Measurements from ENCODE around the gene B4GALNT1. TPM values are rescaled to one million over a fixed set of nuclear protein-coding genes. Genes with fewer than 3 reads are reported as not detected.

Gene B4GALNT1
- total RNA-seq, 4 donors from 2014 or later = 0.19 to 1.7 (median 0.26) TPM

DNA sequence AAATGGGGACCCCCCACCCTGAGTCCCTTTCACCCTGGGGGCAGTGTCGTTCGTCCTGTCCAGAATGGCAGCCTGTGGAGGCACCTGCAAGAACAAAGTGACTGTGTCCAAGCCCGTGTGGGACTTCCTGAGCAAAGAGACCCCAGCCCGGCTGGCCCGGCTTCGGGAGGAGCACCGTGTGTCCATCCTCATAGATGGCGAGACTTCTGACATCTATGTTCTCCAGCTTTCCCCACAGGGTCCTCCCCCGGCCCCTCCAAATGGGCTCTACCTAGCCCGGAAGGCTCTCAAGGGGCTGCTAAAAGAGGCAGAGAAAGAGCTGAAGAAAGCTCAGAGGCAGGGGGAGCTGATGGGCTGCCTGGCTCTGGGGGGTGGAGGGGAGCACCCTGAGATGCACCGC is 26.2 kb downstream of the B4GALNT1 start:
- no peak overlapping the region for H3K4me3 ChIP-seq (ENCODE audit: low read depth, poor library complexity, severe bottlenecking)
- WGBS, 2 donors = 89 to 94% methylated on average over 10 to 11 of the region's 11 CpGs
- intact Hi-C loops (cut with DNase I; ENCODE audit: low total_unique reads) = no loop called here
- TF ChIP-seq, protein P1, sequence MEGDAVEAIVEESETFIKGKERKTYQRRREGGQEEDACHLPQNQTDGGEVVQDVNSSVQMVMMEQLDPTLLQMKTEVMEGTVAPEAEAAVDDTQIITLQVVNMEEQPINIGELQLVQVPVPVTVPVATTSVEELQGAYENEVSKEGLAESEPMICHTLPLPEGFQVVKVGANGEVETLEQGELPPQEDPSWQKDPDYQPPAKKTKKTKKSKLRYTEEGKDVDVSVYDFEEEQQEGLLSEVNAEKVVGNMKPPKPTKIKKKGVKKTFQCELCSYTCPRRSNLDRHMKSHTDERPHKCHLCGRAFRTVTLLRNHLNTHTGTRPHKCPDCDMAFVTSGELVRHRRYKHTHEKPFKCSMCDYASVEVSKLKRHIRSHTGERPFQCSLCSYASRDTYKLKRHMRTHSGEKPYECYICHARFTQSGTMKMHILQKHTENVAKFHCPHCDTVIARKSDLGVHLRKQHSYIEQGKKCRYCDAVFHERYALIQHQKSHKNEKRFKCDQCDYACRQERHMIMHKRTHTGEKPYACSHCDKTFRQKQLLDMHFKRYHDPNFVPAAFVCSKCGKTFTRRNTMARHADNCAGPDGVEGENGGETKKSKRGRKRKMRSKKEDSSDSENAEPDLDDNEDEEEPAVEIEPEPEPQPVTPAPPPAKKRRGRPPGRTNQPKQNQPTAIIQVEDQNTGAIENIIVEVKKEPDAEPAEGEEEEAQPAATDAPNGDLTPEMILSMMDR (IDR thresholded peaks at IDR 0.05) = no peak
- TF ChIP-seq POLR2A (IDR thresholded peaks at IDR 0.05) = no peak
- no peak for DNase-seq (ENCODE audit: low spot score in 2 of 2)

DNA sequence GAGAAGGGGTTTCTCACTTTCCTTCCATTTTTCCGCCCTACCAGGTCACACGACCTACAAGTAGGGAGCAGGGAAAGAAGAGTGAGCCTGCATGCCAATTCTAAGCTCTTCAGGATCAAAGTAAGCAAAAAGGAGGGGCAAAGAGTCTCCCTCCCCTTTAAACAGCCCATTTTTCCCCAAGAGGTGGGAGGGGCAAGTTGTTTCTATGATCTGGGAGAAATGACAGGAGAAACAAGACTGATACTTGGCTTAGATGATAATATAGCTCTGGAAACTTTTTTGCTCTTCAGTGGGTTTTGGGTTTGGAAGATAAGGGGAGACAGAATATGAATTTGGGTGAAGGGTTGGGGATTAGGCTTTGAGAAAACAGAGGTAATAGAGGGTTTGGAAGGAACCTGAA is 26.6 kb downstream of the B4GALNT1 start:
- 50 to 83% methylated on average over 2 of the region's 2 CpGs for WGBS, 2 donors

DNA sequence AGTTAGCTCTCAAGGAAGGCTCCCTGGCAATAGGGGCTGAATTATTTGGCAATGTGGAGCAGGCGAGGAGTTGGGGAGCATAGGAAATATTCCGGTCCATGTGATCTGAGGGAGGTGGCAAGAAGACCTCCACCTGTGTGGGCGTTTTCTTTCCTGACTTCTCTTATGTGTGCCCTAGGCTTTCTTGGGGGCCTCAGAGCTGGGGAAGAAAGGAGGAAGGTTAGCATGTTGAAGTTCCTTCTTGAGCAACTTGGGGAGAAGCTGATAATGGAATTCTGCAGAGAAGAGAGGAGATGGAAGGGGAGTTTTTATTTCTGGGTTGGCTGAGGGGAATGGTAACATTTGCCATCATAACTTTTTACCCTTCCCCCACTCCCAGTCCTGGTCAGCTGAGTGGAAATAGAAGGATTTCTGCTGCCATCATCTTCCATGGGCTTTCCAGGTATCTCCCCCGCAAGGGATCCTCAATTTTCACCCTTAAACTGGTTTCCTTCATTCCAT is 27.1 kb downstream of the B4GALNT1 start:
- intact Hi-C loops (cut with DNase I; ENCODE audit: low total_unique reads) = no loop called here
- DNase-seq (ENCODE audit: low spot score in 2 of 2) = no peak
- no peak for TF ChIP-seq POLR2A (IDR thresholded peaks at IDR 0.05)
- TF ChIP-seq, protein P1 (IDR thresholded peaks at IDR 0.05) = no peak
- no peak overlapping the region for H3K4me3 ChIP-seq (ENCODE audit: low read depth, poor library complexity, severe bottlenecking)
- 60 to 66% methylated on average over 4 of the region's 4 CpGs for WGBS, 2 donors

More for the DNA sequence above, 26.6 kb downstream of the B4GALNT1 start:
- no peak for DNase-seq (ENCODE audit: low spot score in 2 of 2)
- intact Hi-C loops (cut with DNase I; ENCODE audit: low total_unique reads) = no loop called here
- H3K4me3 ChIP-seq (ENCODE audit: low read depth, poor library complexity, severe bottlenecking) = no peak overlapping the region
- TF ChIP-seq, protein P1 (IDR thresholded peaks at IDR 0.05) = no peak
- TF ChIP-seq POLR2A (IDR thresholded peaks at IDR 0.05) = no peak

DNA sequence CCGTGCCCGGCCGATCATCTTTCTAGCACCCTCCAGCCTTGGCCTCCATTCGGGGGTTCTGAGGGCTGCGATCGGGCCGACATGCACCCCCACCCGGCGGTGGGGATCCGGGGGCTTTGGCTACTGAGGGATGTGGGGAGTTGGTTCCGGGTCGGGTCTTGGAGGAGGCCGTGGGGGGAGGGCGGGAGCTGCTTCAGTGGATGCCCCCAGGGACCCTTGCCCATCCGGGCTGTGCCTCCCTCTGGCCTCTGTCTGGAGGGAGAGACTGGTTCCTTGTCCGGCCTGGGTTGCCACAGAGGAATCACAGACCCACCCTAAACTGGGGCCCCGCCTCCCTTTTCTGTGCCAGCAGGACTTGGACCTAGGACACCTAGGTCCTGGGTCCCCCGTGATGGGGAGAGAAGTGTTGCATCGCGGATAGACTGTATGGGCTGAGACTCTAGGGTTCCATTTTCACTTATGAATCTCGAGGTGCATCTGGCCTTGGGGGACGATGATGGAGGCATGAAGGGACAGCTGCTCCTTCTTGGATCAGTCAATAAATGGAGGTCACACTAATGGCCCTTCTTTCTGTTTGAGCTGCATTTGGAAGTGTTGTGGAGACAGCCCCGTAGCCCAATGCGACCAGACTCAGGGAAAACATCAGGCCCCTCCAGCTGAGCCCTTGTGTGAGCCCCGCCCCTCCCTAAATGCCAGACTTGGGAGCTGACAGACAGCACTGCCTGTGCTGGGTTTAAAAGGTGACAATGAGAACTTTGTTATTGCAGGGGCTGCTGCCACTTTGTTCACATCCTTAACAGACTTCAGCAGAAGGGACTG is 27.8 kb downstream of the B4GALNT1 start:
- intact Hi-C loops (cut with DNase I; ENCODE audit: low total_unique reads) = no loop called here
- DNase-seq (ENCODE audit: low spot score in 2 of 2) = peak in 1 of 2 donors; percentile 92
- TF ChIP-seq, protein P1 (IDR thresholded peaks at IDR 0.05) = no peak
- no peak for TF ChIP-seq POLR2A (IDR thresholded peaks at IDR 0.05)
- peak overlapping the region; percentile 15 for H3K4me3 ChIP-seq (ENCODE audit: low read depth, poor library complexity, severe bottlenecking)
- WGBS, 2 donors = 10 to 13% methylated on average over 14 to 20 of the region's 25 CpGs

DNA sequence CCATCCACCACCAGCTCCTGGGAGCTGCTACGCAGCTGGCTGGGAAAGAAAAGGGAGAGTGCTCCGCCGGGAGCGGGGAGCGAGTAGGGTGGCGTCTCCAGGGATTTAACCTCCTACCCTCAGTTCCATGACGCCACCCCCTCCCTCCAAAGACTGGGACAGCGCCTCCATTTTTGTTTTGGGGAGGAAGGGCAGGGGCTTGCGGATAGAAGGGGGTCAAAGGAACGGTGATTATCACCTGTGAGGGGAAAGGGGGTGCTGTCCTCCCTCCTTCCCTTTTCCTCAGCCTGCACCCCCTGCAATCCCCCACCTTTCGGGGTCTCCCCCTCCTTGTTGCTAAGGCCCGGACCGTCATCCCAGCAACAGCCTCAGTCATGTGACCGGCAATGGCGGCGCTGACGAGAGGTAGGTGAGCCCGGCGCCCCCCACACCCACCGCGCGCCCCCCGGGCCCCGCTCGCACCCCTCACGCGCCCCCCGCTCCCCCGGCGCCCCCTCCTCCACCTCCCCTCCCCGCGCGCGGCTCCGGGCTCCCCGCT is 28.5 kb downstream of the B4GALNT1 start, which contains the start of gene DTX3:
TSS of gene DTX3 (plus strand) at position 371 of the 538 bp plus-strand sequence. CDS start 1,694 bp downstream, outside the sequence.
- intact Hi-C loops (cut with DNase I; ENCODE audit: low total_unique reads) = no loop called here
- WGBS, 2 donors = 3 to 6% methylated on average over 17 to 25 of the region's 36 CpGs

More for the DNA sequence above, 28.5 kb downstream of the B4GALNT1 start, which contains the start of gene DTX3:
- peak within 1 kb of the TSS; percentile 15 for H3K4me3 ChIP-seq (ENCODE audit: low read depth, poor library complexity, severe bottlenecking)
- DNase-seq (ENCODE audit: low spot score in 2 of 2) = no peak
- TF ChIP-seq POLR2A (IDR thresholded peaks at IDR 0.05) = no peak
- TF ChIP-seq, protein P1 (IDR thresholded peaks at IDR 0.05) = no peak
